Measurements from ENCODE around the gene INSYN2A. TPM values are rescaled to one million over a fixed set of nuclear protein-coding genes. Genes with fewer than 3 reads are reported as not detected.

Gene INSYN2A
- polyA plus RNA-seq, 3 donors = not detected

DNA sequence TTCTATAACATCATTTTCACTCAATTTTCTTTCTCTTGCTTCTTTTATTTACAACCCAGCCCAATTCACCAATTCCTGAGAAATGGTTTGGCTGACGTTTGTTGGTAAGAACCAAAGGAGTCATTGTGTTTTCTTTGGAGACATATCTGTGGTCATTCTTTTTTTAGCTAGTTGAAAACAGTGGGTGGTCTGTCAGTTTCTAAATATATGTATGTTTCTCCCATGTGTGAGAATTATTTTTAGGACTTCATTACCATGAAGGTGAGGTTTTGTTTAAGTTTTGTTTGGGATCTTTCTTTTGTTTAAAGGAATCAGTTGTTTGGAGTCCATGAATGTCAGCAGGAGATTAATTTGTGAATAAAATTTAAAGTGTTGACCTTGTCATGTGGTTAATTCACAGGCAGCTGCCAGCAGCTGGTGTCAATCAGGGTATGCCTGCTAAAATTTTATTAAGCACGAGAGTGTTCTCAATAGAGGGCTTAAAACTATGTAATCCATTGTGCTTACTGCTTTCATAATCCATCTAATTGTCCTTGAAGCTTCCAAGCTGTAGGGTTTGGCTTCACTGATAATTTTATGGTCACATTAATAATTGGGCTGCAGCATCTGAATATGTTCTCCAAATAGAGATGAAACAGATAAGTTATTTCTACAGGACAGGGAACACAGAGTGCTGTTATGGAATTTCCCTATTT is 38.7 kb downstream of the INSYN2A start:
- Mint-ChIP-seq H3K9me3 (no peaks in the 10 kb centered on the region), H3K4me1 (no peaks in the 10 kb centered on the region), H3K4me3 (no peak overlapping the region), H3K36me3 (no peaks in the 10 kb centered on the region), H3K27ac (no peak overlapping the region), H3K27me3 (ENCODE audit: low read depth in 3 of 3) (peaks cover 0 to 2% (median 1%) of the 10 kb centered on the region in 3 donors)
- no peak for DNase-seq
- intact Hi-C loops (cut with micrococcal nuclease) = no loop called here
- no CpG with 5 or more reads among the region's 2 CpGs for WGBS (ENCODE audit: insufficient coverage)
- Histone ChIP-seq H3K9me3 (replicated peaks in 1 of 2; ENCODE audit: control insufficient read depth in 1 of 2, insufficient read depth in 1 of 2, low read length in 2 of 2) (no peaks in the 10 kb centered on the region), H3K4me1 (ENCODE audit: control insufficient read depth in 1 of 2, insufficient read depth in 2 of 2, low read length in 2 of 2) (no peaks in the 10 kb centered on the region), H3K27me3 (ENCODE audit: control insufficient read depth in 2 of 2, insufficient read depth in 2 of 2, low read length in 2 of 2) (no peaks in the 10 kb centered on the region), H3K4me2 (replicated peaks; ENCODE audit: extremely low read depth, low read length, poor library complexity, severe bottlenecking) (no peak overlapping the region), H3K79me2 (ENCODE audit: insufficient read depth, low read length) (no peaks in the 10 kb centered on the region), H2AFZ (ENCODE audit: insufficient read depth, low read depth, low read length, poor library complexity, severe bottlenecking) (no peak overlapping the region), H3K4me3 (replicated peaks in 1 of 3; ENCODE audit: low read depth in 2 of 3, low read length in 3 of 3) (no peak overlapping the region), H3K36me3 (replicated peaks in 1 of 2; ENCODE audit: control insufficient read depth in 1 of 2, insufficient read depth in 2 of 2, low read length in 2 of 2) (no peaks in the 10 kb centered on the region), H4K20me1 (ENCODE audit: insufficient read depth, low read length) (no peaks in the 10 kb centered on the region), H3K27ac (ENCODE audit: low read depth in 1 of 2, low read length in 2 of 2) (no peak overlapping the region), H3K9ac (ENCODE audit: insufficient read depth, low read length, poor library complexity, severe bottlenecking) (no peak overlapping the region)
- TF ChIP-seq, protein P1, sequence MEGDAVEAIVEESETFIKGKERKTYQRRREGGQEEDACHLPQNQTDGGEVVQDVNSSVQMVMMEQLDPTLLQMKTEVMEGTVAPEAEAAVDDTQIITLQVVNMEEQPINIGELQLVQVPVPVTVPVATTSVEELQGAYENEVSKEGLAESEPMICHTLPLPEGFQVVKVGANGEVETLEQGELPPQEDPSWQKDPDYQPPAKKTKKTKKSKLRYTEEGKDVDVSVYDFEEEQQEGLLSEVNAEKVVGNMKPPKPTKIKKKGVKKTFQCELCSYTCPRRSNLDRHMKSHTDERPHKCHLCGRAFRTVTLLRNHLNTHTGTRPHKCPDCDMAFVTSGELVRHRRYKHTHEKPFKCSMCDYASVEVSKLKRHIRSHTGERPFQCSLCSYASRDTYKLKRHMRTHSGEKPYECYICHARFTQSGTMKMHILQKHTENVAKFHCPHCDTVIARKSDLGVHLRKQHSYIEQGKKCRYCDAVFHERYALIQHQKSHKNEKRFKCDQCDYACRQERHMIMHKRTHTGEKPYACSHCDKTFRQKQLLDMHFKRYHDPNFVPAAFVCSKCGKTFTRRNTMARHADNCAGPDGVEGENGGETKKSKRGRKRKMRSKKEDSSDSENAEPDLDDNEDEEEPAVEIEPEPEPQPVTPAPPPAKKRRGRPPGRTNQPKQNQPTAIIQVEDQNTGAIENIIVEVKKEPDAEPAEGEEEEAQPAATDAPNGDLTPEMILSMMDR (IDR thresholded peaks at IDR 0.05) = no peak

DNA sequence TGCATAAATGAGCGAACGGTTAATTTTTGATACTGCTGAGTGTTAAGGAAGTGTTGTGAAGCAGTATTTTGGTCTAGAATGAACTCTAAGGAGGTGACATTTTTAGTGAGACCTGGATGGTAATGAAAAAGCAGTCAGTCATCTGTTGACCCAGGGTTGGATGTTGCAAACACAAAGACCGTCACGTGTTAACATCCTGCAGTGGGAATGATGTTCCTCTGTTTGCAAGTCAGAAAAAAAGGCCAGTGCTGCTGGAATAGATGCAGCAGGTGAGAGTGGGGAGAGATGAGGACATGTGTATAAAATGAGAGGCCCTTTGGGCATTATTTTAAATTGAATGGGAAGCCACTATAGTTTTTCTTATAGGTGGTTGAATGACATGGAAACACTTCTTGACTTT is 39.3 kb downstream of the INSYN2A start:
- Mint-ChIP-seq H3K27me3 (ENCODE audit: low read depth in 3 of 3) (peaks cover 0 to 2% (median 1%) of the 10 kb centered on the region in 3 donors), H3K4me3 (no peak overlapping the region), H3K9me3 (no peaks in the 10 kb centered on the region), H3K36me3 (no peaks in the 10 kb centered on the region), H3K4me1 (no peaks in the 10 kb centered on the region), H3K27ac (no peak overlapping the region)
- no peak overlapping the region for H3K4me2 ChIP-seq (replicated peaks; ENCODE audit: extremely low read depth, low read length, poor library complexity, severe bottlenecking)
- H3K9ac ChIP-seq (ENCODE audit: insufficient read depth, low read length, poor library complexity, severe bottlenecking) = no peak overlapping the region
- H3K4me1 ChIP-seq (ENCODE audit: control insufficient read depth in 1 of 2, insufficient read depth in 2 of 2, low read length in 2 of 2) = no peaks in the 10 kb centered on the region
- 99% methylated on average over 4 of the region's 4 CpGs for whole genome bisulfite sequencing (ENCODE audit: insufficient coverage)
- no peaks in the 10 kb centered on the region for H4K20me1 ChIP-seq (ENCODE audit: insufficient read depth, low read length)
- intact Hi-C loops (cut with micrococcal nuclease) = no loop called here
- no peaks in the 10 kb centered on the region for H3K79me2 ChIP-seq (ENCODE audit: insufficient read depth, low read length)
- no peak for DNase-seq
- no peaks in the 10 kb centered on the region for H3K9me3 ChIP-seq (replicated peaks in 1 of 2; ENCODE audit: control insufficient read depth in 1 of 2, insufficient read depth in 1 of 2, low read length in 2 of 2)
- H3K4me3 ChIP-seq (replicated peaks in 1 of 3; ENCODE audit: low read depth in 2 of 3, low read length in 3 of 3) = no peak overlapping the region
- H2AFZ ChIP-seq (ENCODE audit: insufficient read depth, low read depth, low read length, poor library complexity, severe bottlenecking) = no peak overlapping the region
- H3K36me3 ChIP-seq (replicated peaks in 1 of 2; ENCODE audit: control insufficient read depth in 1 of 2, insufficient read depth in 2 of 2, low read length in 2 of 2) = no peaks in the 10 kb centered on the region
- H3K27ac ChIP-seq (ENCODE audit: low read depth in 1 of 2, low read length in 2 of 2) = no peak overlapping the region
- TF ChIP-seq, protein P1 (IDR thresholded peaks at IDR 0.05) = no peak
- H3K27me3 ChIP-seq (ENCODE audit: control insufficient read depth in 2 of 2, insufficient read depth in 2 of 2, low read length in 2 of 2) = no peaks in the 10 kb centered on the region
